HEK293T (cell line): ENCODE results near the gene KIF26B.

Experiments used
- ARNT ChIP-seq: fragments of 450-650 bp; IDR thresholded peaks from 2 replicates; pipeline ENCODE4 v1.6.1; 2017; ENCODE audit warnings: mild to moderate bottlenecking
- BHLHE40 ChIP-seq: fragments of 450-650 bp; IDR thresholded peaks from 2 replicates; pipeline ENCODE4 v1.6.1; 2016; ENCODE audit warnings: mild to moderate bottlenecking, moderate library complexity, borderline replicate concordance
- CTBP1 ChIP-seq: fragments of 450-650 bp; IDR thresholded peaks from 2 replicates; pipeline ENCODE4 v1.6.1; 2016; ENCODE audit warnings: borderline replicate concordance
- ELF4 ChIP-seq: fragments of 450-650 bp; IDR thresholded peaks from 2 replicates; pipeline ENCODE4 v1.6.1; 2017; ENCODE audit warnings: antibody characterized with exemption
- FOXA1 ChIP-seq: fragments of 450-650 bp; IDR thresholded peaks from 2 replicates; pipeline ENCODE4 v1.6.1; 2016; ENCODE audit warnings: mild to moderate bottlenecking
- FOXK2 ChIP-seq: fragments of 450-650 bp; IDR thresholded peaks from 2 replicates; pipeline ENCODE4 v1.6.1; 2016; ENCODE audit warnings: mild to moderate bottlenecking
- FOXM1 ChIP-seq: fragments of 450-650 bp; IDR thresholded peaks from 2 replicates; pipeline ENCODE4 v1.6.1; 2017; ENCODE audit warnings: mild to moderate bottlenecking, borderline replicate concordance
- LEF1 ChIP-seq: fragments of 450-650 bp; IDR thresholded peaks from 2 replicates; pipeline ENCODE4 v1.6.1; 2017; ENCODE audit warnings: mild to moderate bottlenecking, borderline replicate concordance
- NFRKB ChIP-seq: fragments of 450-650 bp; IDR thresholded peaks from 2 replicates; pipeline ENCODE4 v1.6.1; 2016; ENCODE audit warnings: mild to moderate bottlenecking, moderate library complexity
- SP1 ChIP-seq: fragments of 450-650 bp; IDR thresholded peaks from 2 replicates; pipeline ENCODE4 v1.6.1; 2017
- SUZ12 ChIP-seq: fragments of 450-650 bp; IDR thresholded peaks from 2 replicates; pipeline ENCODE4 v1.6.1; 2016; ENCODE audit warnings: mild to moderate bottlenecking
- TARDBP ChIP-seq: fragments of 450-650 bp; IDR thresholded peaks from 2 replicates; pipeline ENCODE4 v1.6.1; 2016
- ZNF384 ChIP-seq: fragments of 450-650 bp; IDR thresholded peaks from 2 replicates; pipeline ENCODE4 v1.6.1; 2016
- TF ChIP-seq, protein P1 (sequence below): fragments of 450-650 bp; IDR thresholded peaks from 2 replicates; pipeline ENCODE4 v1.6.1; 2016

DNA sequence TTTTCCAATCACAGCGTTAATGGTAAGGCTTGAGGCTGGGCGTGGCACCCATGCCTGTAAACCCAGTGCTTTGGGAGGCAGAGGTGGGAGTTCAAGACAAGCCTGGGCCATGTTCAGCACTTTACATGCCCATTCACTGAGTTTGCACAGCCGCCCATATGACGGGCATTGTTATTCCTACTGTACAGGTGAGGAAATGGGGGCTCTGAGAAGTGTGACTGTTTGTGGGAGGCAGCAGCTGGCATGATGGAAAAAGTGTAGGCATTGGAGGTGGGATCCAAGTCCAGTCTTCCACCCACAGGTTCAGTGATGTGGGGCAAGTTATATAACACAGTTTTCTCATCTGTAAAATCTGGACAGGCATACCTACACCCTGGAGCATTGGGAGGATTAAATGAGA, 445.9 kb downstream of the KIF26B start:
- TF ChIP-seq TARDBP, result no peak
- TF ChIP-seq FOXM1, result no peak
- TF ChIP-seq ELF4, result no peak
- no peak for TF ChIP-seq LEF1
- no peak for TF ChIP-seq ZNF384
- no peak for TF ChIP-seq SUZ12
- TF ChIP-seq FOXA1, result no peak
- no peak for TF ChIP-seq SP1
- TF ChIP-seq, protein P1, sequence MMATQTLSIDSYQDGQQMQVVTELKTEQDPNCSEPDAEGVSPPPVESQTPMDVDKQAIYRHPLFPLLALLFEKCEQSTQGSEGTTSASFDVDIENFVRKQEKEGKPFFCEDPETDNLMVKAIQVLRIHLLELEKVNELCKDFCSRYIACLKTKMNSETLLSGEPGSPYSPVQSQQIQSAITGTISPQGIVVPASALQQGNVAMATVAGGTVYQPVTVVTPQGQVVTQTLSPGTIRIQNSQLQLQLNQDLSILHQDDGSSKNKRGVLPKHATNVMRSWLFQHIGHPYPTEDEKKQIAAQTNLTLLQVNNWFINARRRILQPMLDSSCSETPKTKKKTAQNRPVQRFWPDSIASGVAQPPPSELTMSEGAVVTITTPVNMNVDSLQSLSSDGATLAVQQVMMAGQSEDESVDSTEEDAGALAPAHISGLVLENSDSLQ, result no peak
- TF ChIP-seq CTBP1, result no peak
- no peak for TF ChIP-seq BHLHE40
- TF ChIP-seq FOXK2, result no peak
- no peak for TF ChIP-seq ARNT
- no peak for TF ChIP-seq NFRKB
